GM18505 (cell line): ENCODE results near the gene CLDN5.

Source experiments
- ATAC-seq: cut with Tn5 transposase; IDR thresholded peaks from one replicate; pipeline ENCODE4 v1.9.1; 2021; ENCODE audit not compliant: unreplicated experiment
- POLR2A ChIP-seq: IDR thresholded peaks from 4 replicates; pipeline ENCODE4 v1.6.1; 2011; ENCODE audit warnings: borderline replicate concordance; ENCODE audit not compliant: insufficient read depth, insufficient read length; ENCODE audit errors: extremely low read depth

The CLDN5 gene

GRCh38 chr22:19514831-19515565 is 9.2 kb downstream of the CLDN5 start:
- ATAC-seq, result no peak
- TF ChIP-seq POLR2A, result no peak

GRCh38 chr22:19513823-19514222 is 10.4 kb downstream of the CLDN5 start:
- no peak for ATAC-seq
- no peak for TF ChIP-seq POLR2A

- no peak for ATAC-seq
- TF ChIP-seq POLR2A, result no peak
Observed at GRCh38 chr22:19510919-19511341, 13.3 kb downstream of the CLDN5 start.

GRCh38 chr22:19509923-19510322 is 14.3 kb downstream of the CLDN5 start:
- ATAC-seq, result no peak
- no peak for TF ChIP-seq POLR2A

- TF ChIP-seq POLR2A, result no peak
Observed at GRCh38 chr22:19509191-19509590, 15.0 kb downstream of the CLDN5 start.

GRCh38 chr22:19508024-19508776 is 16.0 kb downstream of the CLDN5 start:
- no peak for TF ChIP-seq POLR2A
- ATAC-seq, result no peak

More at GRCh38 chr22:19509191-19509590, 15.0 kb downstream of the CLDN5 start:
- no peak for ATAC-seq

GRCh38 chr22:19507534-19507861 is 16.7 kb downstream of the CLDN5 start:
- no peak for TF ChIP-seq POLR2A
- ATAC-seq, result no peak

- no peak for TF ChIP-seq POLR2A
- no peak for ATAC-seq
Observed at GRCh38 chr22:19506212-19506611, 18.0 kb downstream of the CLDN5 start.

GRCh38 chr22:19505735-19506126 is 18.5 kb downstream of the CLDN5 start:
- no peak for ATAC-seq
- TF ChIP-seq POLR2A, result no peak

- no peak for TF ChIP-seq POLR2A
- ATAC-seq, result no peak
Observed at GRCh38 chr22:19504900-19505734, 19.1 kb downstream of the CLDN5 start.

- no peak for TF ChIP-seq POLR2A
- ATAC-seq, result no peak
Observed at GRCh38 chr22:19503869-19504268, 20.3 kb downstream of the CLDN5 start.

GRCh38 chr22:19503367-19503766 is 20.8 kb downstream of the CLDN5 start:
- no peak for ATAC-seq

GRCh38 chr22:19501897-19502447 is 22.2 kb downstream of the CLDN5 start:
- no peak for ATAC-seq
- no peak for TF ChIP-seq POLR2A

More at GRCh38 chr22:19503367-19503766, 20.8 kb downstream of the CLDN5 start:
- no peak for TF ChIP-seq POLR2A
